Large intestine (tissue), 3 donors: ENCODE results near the gene CFP. TPM values are rescaled to one million over a fixed set of nuclear protein-coding genes. Genes with fewer than 3 reads are reported as not detected.

ENCODE experiments used
- DNase-seq, 2 donors: peaks; one replicate each; pipeline versions ENCODE4 v3.0.0 to v3.0.0-alpha.2; 2013
- H3K27ac ChIP-seq: one replicate; pipeline ENCODE4 v1.5.1; 2013; ENCODE audit warnings: low read length
- H3K27me3 ChIP-seq: 2 replicates; pipeline ENCODE4 v1.6.1; 2013; ENCODE audit warnings: low read length; ENCODE audit not compliant: control insufficient read depth, insufficient read depth
- H3K36me3 ChIP-seq: 2 replicates; pipeline ENCODE4 v1.6.1; 2013; ENCODE audit warnings: low read length; ENCODE audit not compliant: control insufficient read depth, insufficient read depth
- H3K4me1 ChIP-seq: one replicate; pipeline ENCODE4 v1.6.1; 2013; ENCODE audit warnings: low read length; ENCODE audit not compliant: control insufficient read depth, insufficient read depth
- H3K4me3 ChIP-seq: one replicate; pipeline ENCODE4 v1.5.1; 2013; ENCODE audit warnings: low read length
- H3K9me3 ChIP-seq: one replicate; pipeline ENCODE4 v1.6.1; 2013; ENCODE audit warnings: mild to moderate bottlenecking, low read depth, low read length, moderate library complexity; ENCODE audit not compliant: control insufficient read depth
- WGBS: methylation state at CpG from one replicate; pipeline ENCODE4 v1.1.5; 2013; ENCODE audit warnings: low lambda C conversion rate; ENCODE audit not compliant: insufficient coverage; 5-methylcytosine and 5-hydroxymethylcytosine counted together
- polyA plus RNA-seq: library from polyadenylated mRNA; unstranded; fragments of 120-200 nt; gene quantifications from one replicate; pipeline ENCODE4 v1.2.1, GENCODE V29; 2013

Gene CFP
- polyA plus RNA-seq, 1 donor, result 4.2 TPM

DNA sequence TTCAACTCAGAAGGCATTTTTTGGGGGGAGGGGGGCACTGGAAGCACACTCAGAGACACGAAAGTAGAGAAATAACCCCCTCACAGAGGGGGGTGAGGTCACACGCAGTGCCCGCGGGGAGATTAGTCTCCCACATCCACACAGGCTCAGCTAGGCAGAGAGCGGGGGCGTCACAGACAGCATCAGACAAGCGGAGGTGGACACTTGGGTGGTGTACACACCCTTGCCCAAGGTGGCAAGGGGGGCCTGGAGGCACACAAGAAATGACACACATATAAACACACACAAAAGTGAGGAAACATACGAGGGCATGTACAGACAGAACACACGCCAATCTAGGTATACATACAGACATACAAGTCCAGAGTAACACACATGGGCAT, 9.4 kb downstream of the CFP start:
- WGBS, result no CpG with 5 or more reads among the region's 9 CpGs
- Histone ChIP-seq H3K4me3 (no peak overlapping the region), H3K27ac (no peak overlapping the region)

DNA sequence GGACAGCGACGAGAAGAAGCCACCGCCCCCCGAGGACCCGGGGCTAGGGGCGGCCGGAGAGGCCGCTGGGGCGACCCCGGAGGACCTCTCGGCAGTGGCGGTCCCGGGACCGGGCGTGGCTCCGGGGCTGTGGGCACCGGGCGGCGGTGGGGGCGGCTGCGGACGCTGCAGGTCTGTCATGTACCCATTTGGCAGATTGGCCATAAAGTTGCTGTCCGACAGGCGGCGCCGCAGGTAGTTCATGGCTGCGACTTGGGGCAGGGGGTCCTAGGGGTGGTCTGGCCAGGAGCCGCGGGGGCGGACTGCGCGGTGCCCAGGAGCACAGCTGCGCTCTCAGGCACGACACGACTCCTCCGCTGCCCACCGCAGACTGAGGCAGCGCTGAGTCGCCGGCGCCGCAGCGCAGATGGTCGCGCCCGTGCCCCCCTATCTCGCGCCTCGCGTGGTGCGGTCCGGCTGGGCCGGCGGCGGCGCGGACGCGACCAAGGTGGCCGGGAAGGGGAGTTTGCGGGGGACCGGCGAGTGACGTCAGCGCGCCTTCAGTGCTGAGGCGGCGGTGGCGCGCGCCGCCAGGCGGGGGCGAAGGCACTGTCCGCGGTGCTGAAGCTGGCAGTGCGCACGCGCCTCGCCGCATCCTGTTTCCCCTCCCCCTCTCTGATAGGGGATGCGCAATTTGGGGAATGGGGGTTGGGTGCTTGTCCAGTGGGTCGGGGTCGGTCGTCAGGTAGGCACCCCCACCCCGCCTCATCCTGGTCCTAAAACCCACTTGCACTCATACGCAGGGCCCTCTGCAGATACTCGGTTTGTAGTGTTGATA, 10.0 kb downstream of the CFP start, which contains the start of gene SYN1:
TSS of gene SYN1 (minus strand) at position 372 of the 817 bp plus-strand sequence. CDS start at position 243, 129 bp downstream.
- Histone ChIP-seq H3K4me1 (peaks cover 6% of the 10 kb centered on the region), H3K36me3 (no peaks in the 10 kb centered on the region), H3K4me3 (peak within 1 kb of the TSS; percentile 24), H3K9me3 (no peaks in the 10 kb centered on the region), H3K27me3 (peaks cover 18% of the 10 kb centered on the region), H3K27ac (no peak within 1 kb of the TSS)
- DNase-seq, result peak; percentile 71 to 76
- no CpG with 5 or more reads among the region's 88 CpGs for WGBS

More for the DNA sequence above, 9.4 kb downstream of the CFP start:
- H3K4me1 ChIP-seq, result peaks cover 6% of the 10 kb centered on the region
- no peaks in the 10 kb centered on the region for H3K9me3 ChIP-seq
- H3K36me3 ChIP-seq, result no peaks in the 10 kb centered on the region
- DNase-seq, result no peak
- peaks cover 18% of the 10 kb centered on the region for H3K27me3 ChIP-seq

DNA sequence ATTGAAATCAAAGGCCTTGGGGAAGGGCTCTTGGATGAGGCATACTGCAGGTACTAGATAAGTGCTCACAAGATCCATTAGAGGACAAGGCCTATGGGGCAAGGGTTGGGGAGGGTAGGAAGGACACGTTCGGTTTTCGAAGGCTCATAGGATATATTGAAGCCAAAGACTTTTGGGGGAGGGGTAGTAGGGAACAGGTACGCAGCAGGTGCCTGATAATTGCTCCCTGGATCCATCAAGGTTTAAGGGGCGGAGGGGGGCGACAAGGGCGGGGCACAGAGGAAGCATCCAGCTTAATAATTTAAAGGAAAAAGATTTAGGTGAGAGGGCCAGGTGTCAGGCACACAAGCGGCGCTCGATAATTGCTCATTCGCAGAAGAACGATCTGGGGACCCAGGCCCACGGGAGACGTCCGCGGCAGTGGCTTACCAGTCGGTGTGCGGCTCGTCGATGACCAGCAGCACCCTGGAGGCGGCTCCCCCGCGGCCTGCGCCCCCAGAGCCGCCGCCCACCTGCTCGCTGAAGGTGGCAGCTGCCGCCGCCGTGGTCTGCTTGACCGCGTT, 10.7 kb downstream of the CFP start:
- peaks cover 5% of the 10 kb centered on the region for H3K4me1 ChIP-seq
- no CpG with 5 or more reads among the region's 32 CpGs for WGBS
- no peak for DNase-seq
- H3K36me3 ChIP-seq, result no peaks in the 10 kb centered on the region
- no peaks in the 10 kb centered on the region for H3K9me3 ChIP-seq
- H3K27ac ChIP-seq, result no peak overlapping the region
- peaks cover 18% of the 10 kb centered on the region for H3K27me3 ChIP-seq
- no peak overlapping the region for H3K4me3 ChIP-seq

DNA sequence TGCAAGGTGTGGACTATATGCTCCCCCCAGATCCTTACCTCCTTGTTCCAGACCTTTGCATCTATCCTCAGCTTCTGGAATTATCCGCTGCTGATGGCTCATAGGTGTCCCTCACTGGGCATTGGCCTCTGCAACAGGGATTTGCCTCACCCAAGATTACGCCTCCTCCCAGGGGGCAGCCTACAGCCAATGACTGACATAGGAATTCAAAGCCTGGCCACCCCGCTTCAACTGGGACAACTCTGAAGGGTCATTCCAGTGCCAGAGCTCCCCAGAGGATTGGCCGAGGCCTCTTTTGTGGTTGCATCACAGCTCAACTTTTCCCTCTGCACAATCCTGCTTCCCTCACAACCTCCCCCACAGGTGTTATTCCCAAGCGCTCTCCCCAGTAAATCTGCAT, 15.1 kb downstream of the CFP start:
- Histone ChIP-seq H3K4me1 (no peaks in the 10 kb centered on the region), H3K27me3 (peaks cover 7% of the 10 kb centered on the region), H3K36me3 (no peaks in the 10 kb centered on the region), H3K27ac (no peak overlapping the region), H3K9me3 (no peaks in the 10 kb centered on the region), H3K4me3 (no peak overlapping the region)
- no CpG with 5 or more reads among the region's 5 CpGs for WGBS
- no peak for DNase-seq

DNA sequence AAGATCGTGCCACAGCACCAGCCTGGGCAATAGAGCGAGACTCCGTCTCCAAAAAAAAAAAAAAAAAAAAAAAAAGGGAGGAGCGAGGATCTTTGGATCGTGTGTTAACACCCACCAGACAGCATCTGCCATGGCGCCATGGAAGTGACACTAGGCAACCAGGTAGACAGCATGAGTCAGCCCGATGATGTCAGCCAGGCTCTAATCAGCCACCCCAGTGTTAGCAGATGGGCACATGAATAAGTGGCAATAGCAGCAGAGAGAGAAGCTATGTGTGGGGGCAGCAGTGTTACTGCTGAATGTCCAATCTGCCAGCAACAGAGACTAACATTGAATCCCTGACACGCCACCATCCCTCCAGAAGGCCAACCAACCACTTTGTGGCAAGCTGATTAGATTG, 16.6 kb downstream of the CFP start:
- Histone ChIP-seq H3K27ac (no peak overlapping the region), H3K36me3 (no peaks in the 10 kb centered on the region), H3K9me3 (no peaks in the 10 kb centered on the region), H3K4me3 (no peak overlapping the region), H3K4me1 (no peaks in the 10 kb centered on the region), H3K27me3 (no peaks in the 10 kb centered on the region)
- no CpG with 5 or more reads among the region's 8 CpGs for WGBS
- no peak for DNase-seq

DNA sequence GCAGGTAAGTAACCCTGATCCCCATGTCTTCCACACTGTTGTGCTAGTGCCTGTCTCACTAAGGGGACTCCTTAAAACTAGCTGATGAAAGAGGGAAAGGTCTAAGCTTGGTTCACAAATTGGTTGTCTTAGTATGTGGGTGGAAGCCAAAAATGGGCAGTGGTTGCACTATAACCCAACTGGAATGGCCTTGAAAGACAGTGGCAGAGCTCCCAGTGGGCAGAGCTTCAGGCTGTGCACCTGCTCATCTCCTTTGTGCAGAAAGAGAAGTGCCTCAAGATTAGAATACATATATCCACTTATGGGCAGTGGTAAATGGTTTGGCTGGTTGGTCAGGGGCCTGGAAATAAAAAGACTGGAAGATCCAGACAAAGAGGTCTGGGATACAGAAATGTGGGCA, 17.3 kb downstream of the CFP start:
- H3K27me3 ChIP-seq, result no peaks in the 10 kb centered on the region
- H3K4me3 ChIP-seq, result no peak overlapping the region
- H3K9me3 ChIP-seq, result no peaks in the 10 kb centered on the region
- no peak overlapping the region for H3K27ac ChIP-seq
- H3K36me3 ChIP-seq, result no peaks in the 10 kb centered on the region
- DNase-seq, result no peak
- no peaks in the 10 kb centered on the region for H3K4me1 ChIP-seq

DNA sequence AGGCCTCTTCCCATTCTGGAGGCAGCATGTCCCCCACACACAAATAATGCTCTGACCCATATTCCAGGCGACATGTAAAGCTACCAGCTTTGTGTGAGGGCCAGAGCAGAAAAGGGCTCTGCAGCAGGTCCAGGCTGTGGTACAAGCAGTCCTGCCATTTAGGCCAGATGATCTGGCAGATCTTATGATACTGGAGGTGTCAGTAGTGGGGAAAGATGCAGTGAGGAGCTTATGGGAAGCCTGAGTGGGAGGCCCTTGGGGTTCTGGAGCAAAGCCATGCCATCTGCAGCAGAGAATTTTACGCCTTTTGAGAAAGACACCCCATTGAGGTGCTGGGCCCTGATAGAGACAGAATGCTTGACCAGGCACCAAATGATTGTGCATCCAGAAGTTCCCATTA, 17.8 kb downstream of the CFP start:
- Histone ChIP-seq H3K4me1 (no peaks in the 10 kb centered on the region), H3K27ac (no peak overlapping the region)
- WGBS, result no CpG with 5 or more reads among the region's 2 CpGs

DNA sequence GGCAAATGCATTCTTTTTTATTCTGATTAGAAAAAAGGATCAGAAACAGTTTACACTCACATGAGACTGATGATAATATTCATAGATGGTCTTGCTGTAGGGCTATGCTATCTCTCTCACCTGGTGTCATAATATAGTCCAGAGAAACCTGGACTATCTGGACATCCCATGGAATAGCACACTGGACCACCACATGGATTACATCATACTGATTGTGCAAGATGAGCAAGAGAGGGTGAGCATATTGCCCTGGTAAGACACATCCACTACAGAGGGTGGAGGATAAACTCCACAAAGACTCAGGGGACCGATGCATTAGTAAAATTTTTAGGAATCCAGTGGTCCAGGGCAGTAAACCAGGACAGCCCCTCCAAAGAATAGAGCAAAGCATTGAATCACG, 18.2 kb downstream of the CFP start:
- Histone ChIP-seq H3K27ac (no peak overlapping the region), H3K36me3 (no peaks in the 10 kb centered on the region), H3K4me1 (no peaks in the 10 kb centered on the region), H3K9me3 (no peaks in the 10 kb centered on the region), H3K4me3 (no peak overlapping the region), H3K27me3 (no peaks in the 10 kb centered on the region)
- WGBS, result no CpG with 5 or more reads among the region's 2 CpGs
- no peak for DNase-seq

More for the DNA sequence above, 17.8 kb downstream of the CFP start:
- H3K27me3 ChIP-seq, result no peaks in the 10 kb centered on the region
- no peak overlapping the region for H3K4me3 ChIP-seq
- no peak for DNase-seq
- H3K36me3 ChIP-seq, result no peaks in the 10 kb centered on the region
- H3K9me3 ChIP-seq, result no peaks in the 10 kb centered on the region

DNA sequence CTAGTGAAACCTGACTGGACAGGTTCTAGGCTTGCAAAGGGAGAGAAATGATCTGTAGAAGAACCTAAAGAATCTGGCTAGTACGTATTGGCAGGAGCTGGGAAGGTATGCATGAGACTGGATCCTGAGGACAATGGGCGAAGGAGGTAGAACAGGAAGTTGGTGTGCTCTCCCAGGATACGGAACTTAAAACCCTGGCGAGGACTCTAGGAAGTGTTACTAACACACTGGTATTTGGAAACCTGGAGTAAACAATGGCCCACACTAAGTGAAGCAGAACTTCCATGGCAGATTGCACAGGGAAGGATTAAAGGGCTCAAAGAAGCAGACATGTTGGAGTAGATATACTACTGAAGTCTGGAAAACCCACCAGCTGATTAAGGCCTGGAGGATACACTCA, 19.2 kb downstream of the CFP start:
- Histone ChIP-seq H3K4me1 (no peaks in the 10 kb centered on the region), H3K9me3 (no peaks in the 10 kb centered on the region), H3K27me3 (no peaks in the 10 kb centered on the region), H3K27ac (no peak overlapping the region), H3K4me3 (no peak overlapping the region), H3K36me3 (no peaks in the 10 kb centered on the region)
- DNase-seq, result no peak
- WGBS, result no CpG with 5 or more reads among the region's 4 CpGs

DNA sequence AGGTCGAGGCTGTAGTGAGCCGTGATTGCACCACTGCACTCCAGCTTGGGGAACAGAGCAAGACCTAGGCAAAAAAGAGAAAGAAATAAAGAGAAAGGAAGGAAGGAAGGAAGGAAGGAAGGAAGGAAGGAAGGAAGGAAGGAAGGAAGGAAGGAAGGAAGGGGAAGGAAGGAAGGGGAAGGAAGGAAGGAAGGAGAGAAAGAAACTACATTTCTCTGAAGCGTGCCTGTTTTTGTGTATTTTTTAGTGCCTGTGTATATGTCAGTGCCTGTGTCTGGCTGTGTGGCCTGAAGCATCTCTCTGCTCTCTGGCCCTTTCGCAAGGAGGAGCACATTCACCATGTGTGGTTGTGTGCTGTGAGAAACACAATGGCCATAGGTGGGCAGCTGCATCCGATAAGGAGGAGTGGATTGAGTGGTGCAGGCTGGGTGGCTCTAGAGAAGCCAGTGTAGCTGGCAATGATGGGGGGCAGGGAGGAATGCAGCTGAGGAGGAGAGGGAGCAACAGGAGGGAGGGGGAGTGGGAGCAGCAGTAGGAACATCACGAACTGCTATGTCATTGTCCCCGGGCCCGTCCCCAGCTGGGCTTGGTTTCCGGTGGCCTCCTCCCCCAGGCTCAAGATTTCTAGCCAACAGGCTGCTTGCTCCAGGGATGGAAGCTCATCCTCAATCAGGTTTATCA, 21.5 kb downstream of the CFP start:
- no peaks in the 10 kb centered on the region for H3K36me3 ChIP-seq
- no peak for DNase-seq
- no peak overlapping the region for H3K27ac ChIP-seq
- no peaks in the 10 kb centered on the region for H3K9me3 ChIP-seq
- no peaks in the 10 kb centered on the region for H3K4me1 ChIP-seq
- no peak overlapping the region for H3K4me3 ChIP-seq
- WGBS, result no CpG with 5 or more reads among the region's 9 CpGs
- no peaks in the 10 kb centered on the region for H3K27me3 ChIP-seq
